H1 (cell line): ENCODE data around the gene FPR2. TPM values are rescaled to one million over a fixed set of nuclear protein-coding genes. Genes with fewer than 3 reads are reported as not detected.

Experiments used
- HDAC2 ChIP-seq, 2 experiments: fragments of 300-600 bp in 1 of 2; sonication (generic) in 1 of 2; IDR thresholded peaks; 2 replicates each; pipeline ENCODE4 v1.6.1; 2011 to 2012; ENCODE audit warnings: low read depth in 2 of 2, low read length in 2 of 2, mild to moderate bottlenecking in 2 of 2, moderate library complexity in 2 of 2, borderline replicate concordance in 1 of 2, inconsistent platforms in 1 of 2
- RFX5 ChIP-seq: IDR thresholded peaks from 2 replicates; pipeline ENCODE4 v1.6.1; 2011; ENCODE audit warnings: low read depth, low read length, improper control_type of control experiment, borderline replicate concordance
- SIX5 ChIP-seq: IDR thresholded peaks from 2 replicates; pipeline ENCODE4 v1.6.1; 2011; ENCODE audit warnings: mild to moderate bottlenecking, low read depth, low read length
- TAF1 ChIP-seq: IDR thresholded peaks from 2 replicates; pipeline ENCODE4 v1.6.1; 2011; ENCODE audit warnings: mild to moderate bottlenecking, low read depth, low read length
- polyA plus RNA-seq, 7 experiments: library from polyadenylated mRNA; depleted of rRNA in 3 of 7; stranded (reverse) in 5 of 7; unstranded in 2 of 7; fragments of >200 nt in 5 of 7; fragments of 200-250 nt in 2 of 7; gene quantifications; 1 replicate in 5 of 7; 2 replicates in 1 of 7; 4 replicates in 1 of 7; pipeline versions ENCODE4 v1.2.1 to v1.2.3, GENCODE V29; 2011 to 2013; ENCODE audit warnings: missing spikeins in 2 of 7, mixed read lengths in 2 of 7
- total RNA-seq: library from RNA; stranded (reverse); fragmentation: NEBNext Ultra II Directional; extraction: Animal tissue kit (Norgen Biotek cat#: 25700); gene quantifications from 2 replicates; pipeline ENCODE4 v1.2.1, GENCODE V29; 2021

Gene FPR2
- total and polyA plus RNA-seq, 2 of the 8 experiments (the other 6 are each of a cell fraction or from before 2014, with no cell fraction given) = 0.17 TPM; not detected in 1

- TF ChIP-seq TAF1 (no peak), RFX5 (no peak), HDAC2 (IDR thresholded peaks at IDR 0.05; ENCODE audit: borderline replicate concordance in 1 of 2, low read depth in 2 of 2, low read length in 2 of 2) (no peak), SIX5 (no peak)
Observed at GRCh38 chr19:51792932-51793331, 32.0 kb downstream of the FPR2 start (continued).
